Adipocyte (in vitro differentiated cells): ENCODE measurements around the gene CREBRF.
"Not testable (repeated sequence)": the region's sequence is repeated elsewhere in the genome, so short reads cannot be mapped to it uniquely, and the experiment has no call there.

Experiments used
- DNase-seq: peaks from one replicate; pipeline ENCODE4 v3.0.0-alpha.2; 2015; ENCODE audit warnings: low read depth
- H3K27me3 ChIP-seq: replicated peaks from 2 replicates; pipeline ENCODE4 v1.7.0; 2013; ENCODE audit warnings: mild to moderate bottlenecking, low read length, moderate library complexity; ENCODE audit not compliant: control insufficient read depth, insufficient read depth
- H3K36me3 ChIP-seq: 2 replicates; pipeline ENCODE4 v1.7.0; 2013; ENCODE audit warnings: low read length, mild to moderate bottlenecking, moderate library complexity; ENCODE audit not compliant: control insufficient read depth, insufficient read depth, severe bottlenecking
- H3K4me1 ChIP-seq: 2 replicates; pipeline ENCODE4 v1.7.0; 2013; ENCODE audit warnings: mild to moderate bottlenecking, low read length, moderate library complexity; ENCODE audit not compliant: control insufficient read depth, insufficient read depth
- H3K4me3 ChIP-seq: 2 replicates; pipeline ENCODE4 v1.7.0; 2013; ENCODE audit warnings: mild to moderate bottlenecking, low read length, moderate library complexity
- H3K9ac ChIP-seq: 2 replicates; pipeline ENCODE4 v1.7.0; 2013; ENCODE audit warnings: mild to moderate bottlenecking, low read length, moderate library complexity
- H3K9me3 ChIP-seq: 2 replicates; pipeline ENCODE4 v1.7.0; 2013; ENCODE audit warnings: mild to moderate bottlenecking, low read length, moderate library complexity; ENCODE audit not compliant: control insufficient read depth

The CREBRF gene

GRCh38 chr5:173039188-173039587, 17.0 kb upstream of the CREBRF start:
- H3K4me1 ChIP-seq: peaks cover 16% of the 10 kb centered on the region
- no peak overlapping the region for H3K9ac ChIP-seq
- no peak for DNase-seq
- H3K4me3 ChIP-seq: no peak overlapping the region
- H3K9me3 ChIP-seq: no peaks in the 10 kb centered on the region
- H3K36me3 ChIP-seq: peaks cover 20% of the 10 kb centered on the region
- H3K27me3 ChIP-seq: no peaks in the 10 kb centered on the region

- H3K4me1 ChIP-seq: peaks cover 16% of the 10 kb centered on the region
- no peaks in the 10 kb centered on the region for H3K27me3 ChIP-seq
- no peak overlapping the region for H3K9ac ChIP-seq
- DNase-seq: no peak
- H3K36me3 ChIP-seq: peaks cover 13% of the 10 kb centered on the region
- no peaks in the 10 kb centered on the region for H3K9me3 ChIP-seq
- no peak overlapping the region for H3K4me3 ChIP-seq
These were observed 16.2 kb upstream of the CREBRF start for GRCh38 chr5:173039964-173040363.

GRCh38 chr5:173041881-173042762, 14.0 kb upstream of the CREBRF start:
- H3K9ac ChIP-seq: no peak overlapping the region
- H3K4me3 ChIP-seq: no peak overlapping the region
- peaks cover 5% of the 10 kb centered on the region for H3K4me1 ChIP-seq
- no peak for DNase-seq
- H3K27me3 ChIP-seq: no peaks in the 10 kb centered on the region
- H3K9me3 ChIP-seq: no peaks in the 10 kb centered on the region
- H3K36me3 ChIP-seq: peaks cover 3% of the 10 kb centered on the region

GRCh38 chr5:173042763-173043107, 13.4 kb upstream of the CREBRF start:
- Histone ChIP-seq H3K27me3 (no peaks in the 10 kb centered on the region), H3K9ac (no peak overlapping the region), H3K4me3 (no peak overlapping the region), H3K36me3 (peaks cover 3% of the 10 kb centered on the region), H3K4me1 (no peaks in the 10 kb centered on the region), H3K9me3 (no peaks in the 10 kb centered on the region)
- DNase-seq: no peak

GRCh38 chr5:173045474-173045873, 10.7 kb upstream of the CREBRF start:
- Histone ChIP-seq H3K4me3 (no peak overlapping the region), H3K27me3 (no peaks in the 10 kb centered on the region), H3K36me3 (no peaks in the 10 kb centered on the region), H3K9me3 (no peaks in the 10 kb centered on the region), H3K4me1 (peaks cover 5% of the 10 kb centered on the region), H3K9ac (no peak overlapping the region)
- DNase-seq: no peak

- not testable (repeated sequence) for DNase-seq, H3K27me3 ChIP-seq, H3K9ac ChIP-seq, H3K36me3 ChIP-seq, H3K9me3 ChIP-seq, H3K4me3 ChIP-seq
- H3K4me1 ChIP-seq: peaks cover 15% of the 10 kb centered on the region
These were observed 8.9 kb upstream of the CREBRF start for GRCh38 chr5:173047096-173047837.

GRCh38 chr5:173047838-173048105, 8.4 kb upstream of the CREBRF start:
- H3K9me3 ChIP-seq: no peaks in the 10 kb centered on the region
- no peaks in the 10 kb centered on the region for H3K27me3 ChIP-seq
- DNase-seq: no peak

GRCh38 chr5:173050791-173051190, 5.4 kb upstream of the CREBRF start:
- no peak overlapping the region for H3K9ac ChIP-seq
- no peaks in the 10 kb centered on the region for H3K36me3 ChIP-seq
- no peak overlapping the region for H3K4me3 ChIP-seq
- H3K4me1 ChIP-seq: peaks cover 19% of the 10 kb centered on the region
- H3K27me3 ChIP-seq: no peaks in the 10 kb centered on the region
- DNase-seq: peak; percentile 8
- no peaks in the 10 kb centered on the region for H3K9me3 ChIP-seq

More at GRCh38 chr5:173047838-173048105, 8.4 kb upstream of the CREBRF start:
- H3K4me1 ChIP-seq: peaks cover 15% of the 10 kb centered on the region
- H3K4me3 ChIP-seq: no peak overlapping the region
- H3K36me3 ChIP-seq: no peaks in the 10 kb centered on the region
- no peak overlapping the region for H3K9ac ChIP-seq

- no peaks in the 10 kb centered on the region for H3K9me3 ChIP-seq
- H3K4me3 ChIP-seq: no peak overlapping the region
- H3K36me3 ChIP-seq: no peaks in the 10 kb centered on the region
- no peaks in the 10 kb centered on the region for H3K27me3 ChIP-seq
- no peak overlapping the region for H3K9ac ChIP-seq
- H3K4me1 ChIP-seq: peaks cover 20% of the 10 kb centered on the region
- peak; percentile 76 for DNase-seq
These were observed 4.4 kb upstream of the CREBRF start for GRCh38 chr5:173051746-173052145.

GRCh38 chr5:173053041-173053440, 3.1 kb upstream of the CREBRF start:
- DNase-seq: no peak
- Histone ChIP-seq H3K4me3 (no peak overlapping the region), H3K36me3 (no peaks in the 10 kb centered on the region), H3K9me3 (no peaks in the 10 kb centered on the region), H3K9ac (no peak overlapping the region), H3K4me1 (peaks cover 21% of the 10 kb centered on the region), H3K27me3 (no peaks in the 10 kb centered on the region)

GRCh38 chr5:173055042-173055721, 970 bp upstream of the CREBRF start:
- H3K27me3 ChIP-seq: no peaks in the 10 kb centered on the region
- no peak for DNase-seq
- H3K4me3 ChIP-seq: peak overlapping the region; percentile 92
- H3K9me3 ChIP-seq: no peaks in the 10 kb centered on the region
- peaks cover 23% of the 10 kb centered on the region for H3K4me1 ChIP-seq
- H3K36me3 ChIP-seq: no peaks in the 10 kb centered on the region
- H3K9ac ChIP-seq: peak overlapping the region; percentile 84
